ENCODE measurements around the gene OR2A1.
"Not testable (repeated sequence)": the region's sequence is repeated elsewhere in the genome, so short reads cannot be mapped to it uniquely, and the experiment has no call there.

GRCh38 chr7:144319547-144319946 lies 7.3 kb downstream of the OR2A1 start:
- not testable (repeated sequence) for TF ChIP-seq CTCF, POLR2A (IDR thresholded peaks at IDR 0.05)

Measured in Peyer's patch (tissue), 4 donors.